A673 (cell line): Measurements from ENCODE around the gene GJB5. TPM values are rescaled to one million over a fixed set of nuclear protein-coding genes. Genes with fewer than 3 reads are reported as not detected.

Source experiments
- BruUV-seq: library from RNA; stranded (reverse); fragments of 400-500 nt; replicated peaks from 2 replicates; lab custom pipeline; 2021; lab: Mats Ljungman, UMichigan
- CTCF ChIA-PET: fragments of 300-600 bp; sonication (Branson Sonifier 250); formaldehyde crosslinking; loops from one replicate; lab custom pipeline; 2022; ENCODE audit warnings: antibody characterized with exemption; lab: Charles Lee
- POLR2A ChIA-PET: fragments of 300-600 bp; sonication (Branson Sonifier 250); formaldehyde crosslinking; loops from one replicate; lab custom pipeline; 2022; ENCODE audit warnings: antibody characterized with exemption; ENCODE audit not compliant: low non-redundant PET; lab: Charles Lee
- DNase-seq: peaks from one replicate; pipeline ENCODE4 v3.0.0-alpha.2; 2015; ENCODE audit warnings: low spot score
- H3K27ac ChIP-seq: fragments of 200-600 bp; sonication (generic); 2 replicates; pipeline ENCODE4 v1.5.1; 2016; ENCODE audit warnings: mixed run types, low read depth, mild to moderate bottlenecking, mixed read lengths, antibody characterized with exemption, low read length; ENCODE audit not compliant: poor library complexity, severe bottlenecking
- H3K27me3 ChIP-seq: fragments of 200-600 bp; sonication (generic); replicated peaks from 2 replicates; pipeline ENCODE4 v1.6.1; 2017; ENCODE audit warnings: mixed run types, low read depth, mild to moderate bottlenecking, mixed read lengths, antibody characterized with exemption, low read length; ENCODE audit not compliant: insufficient read depth, poor library complexity
- H3K36me3 ChIP-seq: fragments of 200-600 bp; sonication (generic); 2 replicates; pipeline ENCODE4 v1.6.1; 2016; ENCODE audit warnings: mixed run types, mild to moderate bottlenecking, mixed read lengths, antibody characterized with exemption, low read length; ENCODE audit not compliant: insufficient read depth, poor library complexity, severe bottlenecking
- H3K4me1 ChIP-seq: fragments of 200-600 bp; sonication (generic); 2 replicates; pipeline ENCODE4 v1.6.1; 2017; ENCODE audit warnings: mixed run types, mild to moderate bottlenecking, mixed read lengths, antibody characterized with exemption, low read length; ENCODE audit not compliant: insufficient read depth, poor library complexity, severe bottlenecking
- H3K4me3 ChIP-seq: fragments of 200-600 bp; sonication (generic); 2 replicates; pipeline ENCODE4 v1.5.1; 2016; ENCODE audit warnings: low read depth, mixed run types, mild to moderate bottlenecking, mixed read lengths, low read length; ENCODE audit not compliant: poor library complexity, severe bottlenecking
- H3K9me3 ChIP-seq: fragments of 200-600 bp; sonication (generic); 2 replicates; pipeline ENCODE4 v1.6.1; 2016; ENCODE audit warnings: mixed run types, low read depth, mild to moderate bottlenecking, mixed read lengths, antibody characterized with exemption, low read length; ENCODE audit not compliant: poor library complexity, severe bottlenecking
- CTCF ChIP-seq: fragments of 300-800, 200-600 bp; sonication (generic); conservative IDR thresholded peaks from 2 replicates; pipeline ENCODE4 v1.5.1; 2017; ENCODE audit warnings: low read depth, mild to moderate bottlenecking, antibody characterized with exemption, low read length, moderate library complexity, mixed read lengths
- EZH2 ChIP-seq: fragments of 200-600 bp; sonication (generic); IDR thresholded peaks from 2 replicates; pipeline ENCODE4 v1.6.1; 2017; ENCODE audit warnings: borderline replicate concordance, low read depth, mild to moderate bottlenecking, mixed read lengths, antibody characterized with exemption, low read length; ENCODE audit not compliant: poor library complexity, severe bottlenecking
- intact Hi-C: fragments of 100-400 bp; cut with micrococcal nuclease; formaldehyde crosslinking; loops from one replicate; pipeline ENCODE4 v1.10.0; 2022; ENCODE audit not compliant: unreplicated experiment
- total RNA-seq: library from RNA; stranded (reverse); gene quantifications from 2 replicates; pipeline ENCODE4 v1.2.3, GENCODE V29; 2021

Gene GJB5
- total RNA-seq, 1 experiment from 2014 or later, result not detected

- ChIA-PET CTCF (no interaction called here), POLR2A (no interaction called here)
- no peak within 1 kb of the TSS for H3K27ac ChIP-seq
- H3K4me1 ChIP-seq, result no peaks in the 10 kb centered on the region
- H3K9me3 ChIP-seq, result no peaks in the 10 kb centered on the region
- TF ChIP-seq EZH2 (no peak), CTCF (no peak)
- intact Hi-C loops, result no loop called here
- no peak for DNase-seq
- H3K4me3 ChIP-seq, result no peak within 1 kb of the TSS
- peaks cover 10% of the 10 kb centered on the region for H3K27me3 ChIP-seq
- BruUV-seq, result no TSS peak
- H3K36me3 ChIP-seq, result no peaks in the 10 kb centered on the region
Measured at GRCh38 chr1:34792868-34793727, 38.3 kb downstream of the GJB5 start, which contains the start of gene GJA4. GJA4 (plus strand) TSS chr1:34792999; CDS start chr1:34794214, 1,215 bp downstream.

GRCh38 chr1:34794001-34794789 is 39.3 kb downstream of the GJB5 start:
- TF ChIP-seq CTCF, result no peak
- TF ChIP-seq EZH2, result no peak
- Histone ChIP-seq H3K27ac (no peak overlapping the region), H3K4me3 (no peak overlapping the region), H3K4me1 (no peaks in the 10 kb centered on the region), H3K36me3 (no peaks in the 10 kb centered on the region), H3K9me3 (no peaks in the 10 kb centered on the region), H3K27me3 (peaks cover 10% of the 10 kb centered on the region)
- CTCF ChIA-PET, result no interaction called here
- DNase-seq, result no peak
- POLR2A ChIA-PET, result no interaction called here
- intact Hi-C loops, result no loop called here
- BruUV-seq, result no TSS peak

DNA sequence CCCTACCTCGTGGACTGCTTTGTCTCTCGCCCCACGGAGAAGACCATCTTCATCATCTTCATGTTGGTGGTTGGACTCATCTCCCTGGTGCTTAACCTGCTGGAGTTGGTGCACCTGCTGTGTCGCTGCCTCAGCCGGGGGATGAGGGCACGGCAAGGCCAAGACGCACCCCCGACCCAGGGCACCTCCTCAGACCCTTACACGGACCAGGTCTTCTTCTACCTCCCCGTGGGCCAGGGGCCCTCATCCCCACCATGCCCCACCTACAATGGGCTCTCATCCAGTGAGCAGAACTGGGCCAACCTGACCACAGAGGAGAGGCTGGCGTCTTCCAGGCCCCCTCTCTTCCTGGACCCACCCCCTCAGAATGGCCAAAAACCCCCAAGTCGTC is 39.9 kb downstream of the GJB5 start:
- no peak for TF ChIP-seq EZH2
- no peak for TF ChIP-seq CTCF
- DNase-seq, result no peak
- intact Hi-C loops, result no loop called here
- CTCF ChIA-PET, result no interaction called here
- BruUV-seq, result no TSS peak
- H3K4me1 ChIP-seq, result no peaks in the 10 kb centered on the region
- H3K4me3 ChIP-seq, result no peak overlapping the region
- peaks cover 10% of the 10 kb centered on the region for H3K27me3 ChIP-seq
- POLR2A ChIA-PET, result no interaction called here
- no peaks in the 10 kb centered on the region for H3K9me3 ChIP-seq
- H3K27ac ChIP-seq, result no peak overlapping the region
- no peaks in the 10 kb centered on the region for H3K36me3 ChIP-seq
